GM20000 (cell line): ENCODE data around the gene CD302.

Experiments used
- DNase-seq: peaks from one replicate; pipeline ENCODE4 v3.0.0; 2012; ENCODE audit warnings: low spot score
- CTCF ChIP-seq: IDR thresholded peaks from 2 replicates; pipeline ENCODE4 v1.5.1; 2012; ENCODE audit warnings: mild to moderate bottlenecking, control low read depth; ENCODE audit errors: extremely low read depth, missing control alignments

CD302 gene

DNA sequence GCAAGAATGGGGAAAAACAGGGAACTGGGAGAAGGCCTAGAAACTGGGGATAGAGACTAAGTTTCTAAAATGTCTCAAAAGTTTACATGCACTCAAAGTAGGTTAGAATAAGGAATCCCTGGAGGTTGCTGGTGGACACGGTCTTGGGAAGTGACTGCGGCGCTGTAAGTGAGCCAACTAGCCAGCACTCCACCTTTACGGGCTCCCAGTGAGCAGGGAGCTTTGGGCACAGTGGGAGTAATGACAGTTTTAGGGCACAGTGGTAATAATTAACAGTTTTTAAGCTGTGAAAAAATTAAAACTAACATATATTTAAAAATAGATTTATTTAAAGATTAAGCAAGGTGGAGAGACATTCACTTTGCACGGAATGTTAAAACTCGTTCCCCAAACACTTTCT, 20.9 kb upstream of the CD302 start:
- no peak for DNase-seq
- TF ChIP-seq CTCF: no peak

GRCh38 chr2:159817283-159817682, 19.3 kb upstream of the CD302 start:
- no peak for TF ChIP-seq CTCF
- no peak for DNase-seq

- TF ChIP-seq CTCF: no peak
- DNase-seq: no peak
Observed at GRCh38 chr2:159811232-159811631, 13.2 kb upstream of the CD302 start.

GRCh38 chr2:159808032-159808425, 10.0 kb upstream of the CD302 start:
- no peak for TF ChIP-seq CTCF
- DNase-seq: no peak

- peak; percentile 33 for TF ChIP-seq CTCF
- peak; percentile 26 for DNase-seq
Observed at GRCh38 chr2:159807183-159808031, 9.4 kb upstream of the CD302 start.

DNA sequence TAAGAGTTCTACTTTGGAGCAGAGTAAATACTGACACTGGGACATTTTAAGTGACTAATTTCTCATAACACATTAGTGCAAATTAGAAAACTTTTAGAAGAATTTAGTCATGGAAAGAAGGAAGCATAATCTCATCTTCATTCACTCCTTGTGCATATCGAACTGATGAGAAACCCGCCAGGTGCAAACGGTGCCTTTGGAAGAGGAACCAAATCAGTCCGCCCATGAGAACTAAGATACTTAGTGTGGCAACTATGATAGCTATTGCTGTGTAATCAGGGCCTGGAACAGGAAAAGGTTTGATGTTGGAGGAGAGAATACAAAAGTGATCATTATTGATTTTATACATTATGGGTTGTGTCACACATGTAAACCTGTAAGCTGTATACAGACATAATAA, 6.9 kb upstream of the CD302 start:
- no peak for DNase-seq
- no peak for TF ChIP-seq CTCF

- TF ChIP-seq CTCF: no peak
- DNase-seq: no peak
Observed at GRCh38 chr2:159803235-159803962, 5.4 kb upstream of the CD302 start.
